ENCODE measurements around the gene RORC. TPM values are rescaled to one million over a fixed set of nuclear protein-coding genes. Genes with fewer than 3 reads are reported as not detected.
A peak's percentile ranks its signal among the peaks of the same experiment; 100 is the strongest.

RORC gene
- total RNA-seq, 2 donors from 2014 or later = 20.5 to 27.7 TPM

GRCh38 chr1:151847867-151848596, 16.4 kb upstream of the RORC start:
- Histone ChIP-seq H3K27me3 (no peaks in the 10 kb centered on the region), H3K4me1 (no peaks in the 10 kb centered on the region), H3K9ac (ENCODE audit: low read depth in 2 of 2, low read length in 2 of 2) (no peak overlapping the region), H3K27ac (no peak overlapping the region), H3K9me3 (no peaks in the 10 kb centered on the region), H3K4me3 (no peak overlapping the region), H3K36me3 (no peaks in the 10 kb centered on the region)
- intact Hi-C loops (cut with DNase I) = no loop called here
- DNase-seq = no peak
- TF ChIP-seq, protein P1, sequence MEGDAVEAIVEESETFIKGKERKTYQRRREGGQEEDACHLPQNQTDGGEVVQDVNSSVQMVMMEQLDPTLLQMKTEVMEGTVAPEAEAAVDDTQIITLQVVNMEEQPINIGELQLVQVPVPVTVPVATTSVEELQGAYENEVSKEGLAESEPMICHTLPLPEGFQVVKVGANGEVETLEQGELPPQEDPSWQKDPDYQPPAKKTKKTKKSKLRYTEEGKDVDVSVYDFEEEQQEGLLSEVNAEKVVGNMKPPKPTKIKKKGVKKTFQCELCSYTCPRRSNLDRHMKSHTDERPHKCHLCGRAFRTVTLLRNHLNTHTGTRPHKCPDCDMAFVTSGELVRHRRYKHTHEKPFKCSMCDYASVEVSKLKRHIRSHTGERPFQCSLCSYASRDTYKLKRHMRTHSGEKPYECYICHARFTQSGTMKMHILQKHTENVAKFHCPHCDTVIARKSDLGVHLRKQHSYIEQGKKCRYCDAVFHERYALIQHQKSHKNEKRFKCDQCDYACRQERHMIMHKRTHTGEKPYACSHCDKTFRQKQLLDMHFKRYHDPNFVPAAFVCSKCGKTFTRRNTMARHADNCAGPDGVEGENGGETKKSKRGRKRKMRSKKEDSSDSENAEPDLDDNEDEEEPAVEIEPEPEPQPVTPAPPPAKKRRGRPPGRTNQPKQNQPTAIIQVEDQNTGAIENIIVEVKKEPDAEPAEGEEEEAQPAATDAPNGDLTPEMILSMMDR (IDR thresholded peaks at IDR 0.05) = no peak

- H3K36me3 ChIP-seq = no peaks in the 10 kb centered on the region
- no peaks in the 10 kb centered on the region for H3K27me3 ChIP-seq
- TF ChIP-seq, protein P1 (IDR thresholded peaks at IDR 0.05) = no peak
- no peak overlapping the region for H3K27ac ChIP-seq
- no peak overlapping the region for H3K9ac ChIP-seq (ENCODE audit: low read depth in 2 of 2, low read length in 2 of 2)
- no peak for DNase-seq
- intact Hi-C loops (cut with DNase I) = no loop called here
- H3K4me1 ChIP-seq = no peaks in the 10 kb centered on the region
- H3K4me3 ChIP-seq = no peak overlapping the region
- H3K9me3 ChIP-seq = no peaks in the 10 kb centered on the region
Measured at GRCh38 chr1:151846686-151847237, 15.2 kb upstream of the RORC start.

GRCh38 chr1:151846062-151846568, 14.5 kb upstream of the RORC start:
- Histone ChIP-seq H3K9me3 (no peaks in the 10 kb centered on the region), H3K27me3 (no peaks in the 10 kb centered on the region), H3K4me1 (no peaks in the 10 kb centered on the region), H3K9ac (ENCODE audit: low read depth in 2 of 2, low read length in 2 of 2) (no peak overlapping the region), H3K27ac (no peak overlapping the region), H3K4me3 (no peak overlapping the region), H3K36me3 (no peaks in the 10 kb centered on the region)
- TF ChIP-seq, protein P1 (IDR thresholded peaks at IDR 0.05) = no peak
- no peak for DNase-seq
- intact Hi-C loops (cut with DNase I) = no loop called here

DNA sequence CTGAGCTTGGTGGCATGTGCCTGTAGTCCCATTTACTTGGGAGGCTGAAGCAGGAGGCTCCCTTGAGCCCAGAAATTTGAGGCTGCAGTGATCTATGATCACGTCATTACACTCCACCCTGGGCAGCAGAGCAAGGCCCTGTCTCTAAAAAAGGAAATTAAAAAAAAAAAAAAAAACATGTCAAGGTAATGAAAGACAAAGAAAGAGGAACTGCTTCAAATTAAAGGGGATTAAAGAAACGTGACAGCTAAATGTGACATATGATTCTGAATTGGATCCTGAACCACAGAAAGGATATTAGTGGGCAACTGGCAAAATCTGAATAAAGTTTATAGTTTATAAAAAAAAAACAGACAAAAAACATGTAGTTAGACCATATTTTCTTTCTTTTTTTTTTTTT, 11.8 kb upstream of the RORC start:
- Histone ChIP-seq H3K27me3 (peaks cover 5% of the 10 kb centered on the region), H3K36me3 (no peaks in the 10 kb centered on the region), H3K4me1 (no peaks in the 10 kb centered on the region), H3K27ac (no peak overlapping the region), H3K9me3 (no peaks in the 10 kb centered on the region), H3K4me3 (no peak overlapping the region), H3K9ac (ENCODE audit: low read depth in 2 of 2, low read length in 2 of 2) (no peak overlapping the region)
- TF ChIP-seq, protein P1 (IDR thresholded peaks at IDR 0.05) = no peak
- intact Hi-C loops (cut with DNase I) = no loop called here
- no peak for DNase-seq

GRCh38 chr1:151841141-151841540, 9.5 kb upstream of the RORC start:
- no peaks in the 10 kb centered on the region for H3K36me3 ChIP-seq
- H3K27ac ChIP-seq = no peak overlapping the region
- intact Hi-C loops (cut with DNase I) = no loop called here

More at GRCh38 chr1:151841141-151841540, 9.5 kb upstream of the RORC start:
- DNase-seq = no peak
- Histone ChIP-seq H3K27me3 (peaks cover 6% of the 10 kb centered on the region), H3K4me1 (no peaks in the 10 kb centered on the region), H3K4me3 (no peak overlapping the region), H3K9me3 (no peaks in the 10 kb centered on the region), H3K9ac (ENCODE audit: low read depth in 2 of 2, low read length in 2 of 2) (peak overlapping the region in 1 of 2 donors; percentile 89)
- TF ChIP-seq, protein P1 (IDR thresholded peaks at IDR 0.05) = no peak

Data from colonic mucosa (tissue), 4 donors.